GM18499 (cell line): Measurements from ENCODE around the gene NUMB.
A peak's percentile ranks its signal among the peaks of the same experiment; 100 is the strongest.

ENCODE experiments used
- ATAC-seq: cut with Tn5 transposase; IDR thresholded peaks from one replicate; pipeline ENCODE4 v1.9.1; 2021; ENCODE audit warnings: moderate number of reproducible peaks; ENCODE audit not compliant: insufficient read depth, unreplicated experiment

The NUMB gene

GRCh38 chr14:73307261-73307660 lies 151.1 kb downstream of the NUMB start:
- ATAC-seq = no peak

GRCh38 chr14:73305499-73305898 lies 152.8 kb downstream of the NUMB start:
- ATAC-seq = no peak

GRCh38 chr14:73295198-73295796 lies 163.0 kb downstream of the NUMB start:
- no peak for ATAC-seq

GRCh38 chr14:73293782-73294781 lies 164.3 kb downstream of the NUMB start:
- ATAC-seq = no peak

GRCh38 chr14:73290279-73290678 lies 168.1 kb downstream of the NUMB start:
- ATAC-seq = peak; percentile 50

- no peak for ATAC-seq
These were observed 168.6 kb downstream of the NUMB start for GRCh38 chr14:73289729-73290128.

- ATAC-seq = no peak
These were observed 169.0 kb downstream of the NUMB start for GRCh38 chr14:73289308-73289707.

- ATAC-seq = no peak
These were observed 171.3 kb downstream of the NUMB start for GRCh38 chr14:73287071-73287470.

GRCh38 chr14:73286598-73286997 lies 171.7 kb downstream of the NUMB start:
- ATAC-seq = no peak

- no peak for ATAC-seq
These were observed 172.4 kb downstream of the NUMB start for GRCh38 chr14:73285979-73286378.

GRCh38 chr14:73283608-73284379 lies 174.6 kb downstream of the NUMB start:
- no peak for ATAC-seq

- ATAC-seq = no peak
These were observed 177.4 kb downstream of the NUMB start for GRCh38 chr14:73280903-73281302.

GRCh38 chr14:73277376-73277775 lies 181.0 kb downstream of the NUMB start:
- no peak for ATAC-seq

- no peak for ATAC-seq
These were observed 181.5 kb downstream of the NUMB start for GRCh38 chr14:73276836-73277235.

GRCh38 chr14:73273799-73274198 lies 184.5 kb downstream of the NUMB start:
- no peak for ATAC-seq

- no peak for ATAC-seq
These were observed 186.0 kb downstream of the NUMB start for GRCh38 chr14:73272393-73272792.

GRCh38 chr14:73269729-73270531 lies 188.4 kb downstream of the NUMB start:
- no peak for ATAC-seq

- no peak for ATAC-seq
These were observed 190.9 kb downstream of the NUMB start for GRCh38 chr14:73267474-73267873.

- no peak for ATAC-seq
These were observed 192.0 kb downstream of the NUMB start for GRCh38 chr14:73266317-73266716.

GRCh38 chr14:73265721-73266046 lies 192.7 kb downstream of the NUMB start:
- ATAC-seq = no peak
